ENCODE results near the gene TTI1. TPM values are rescaled to one million over a fixed set of nuclear protein-coding genes. Genes with fewer than 3 reads are reported as not detected.

TTI1 gene
- total RNA-seq, 4 donors from 2014 or later: 14.8 to 25.4 (median 20.3) TPM

- in situ Hi-C loops (cut with MboI; ENCODE audit: low sequenced_read_pairs in 4 of 4): loop anchor here in 3 of 4 donors (25.0 kb wide), 3 partner anchors 190 to 790 kb away; partner anchors contain the start of genes MROH8 (in 1 of the 3) and RPN2 (in 1 of the 3)
Measured at GRCh38 chr20:37976887-37977286, 56.4 kb downstream of the TTI1 start.

GRCh38 chr20:37973059-37973910 lies 60.0 kb downstream of the TTI1 start:
- intact Hi-C loops (cut with DNase I; ENCODE audit: low total_unique reads) (no loop called here), in situ Hi-C loops (cut with MboI; ENCODE audit: low sequenced_read_pairs in 4 of 4) (no loop called here)
- TF ChIP-seq CTCF (IDR thresholded peaks at IDR 0.05 in 4 of 5, conservative IDR thresholded peaks at IDR 0.05 in 1 of 5): no peak
- TF ChIP-seq POLR2A (IDR thresholded peaks at IDR 0.05): no peak
- Histone ChIP-seq H3K27me3 (no peaks in the 10 kb centered on the region), H3K27ac (no peak overlapping the region), H3K4me1 (no peaks in the 10 kb centered on the region), H3K36me3 (no peaks in the 10 kb centered on the region), H3K9me3 (no peaks in the 10 kb centered on the region), H3K4me3 (no peak overlapping the region)
- DNase-seq (no peak), ATAC-seq (no peak)

More at GRCh38 chr20:37976887-37977286, 56.4 kb downstream of the TTI1 start:
- no peaks in the 10 kb centered on the region for H3K4me1 ChIP-seq
- peaks cover 0 to 12% of the 10 kb centered on the region in 2 donors for H3K36me3 ChIP-seq
- TF ChIP-seq POLR2A (IDR thresholded peaks at IDR 0.05) (no peak), CTCF (IDR thresholded peaks at IDR 0.05 in 4 of 5, conservative IDR thresholded peaks at IDR 0.05 in 1 of 5) (no peak)
- no peak overlapping the region for H3K4me3 ChIP-seq
- DNase-seq: no peak
- no peak overlapping the region for H3K27ac ChIP-seq
- ATAC-seq: no peak
- H3K9me3 ChIP-seq: no peaks in the 10 kb centered on the region
- no peaks in the 10 kb centered on the region for H3K27me3 ChIP-seq
- intact Hi-C loops (cut with DNase I; ENCODE audit: low total_unique reads): no loop called here

GRCh38 chr20:37972256-37973058 lies 60.8 kb downstream of the TTI1 start:
- H3K27me3 ChIP-seq: no peaks in the 10 kb centered on the region
- ATAC-seq (no peak), DNase-seq (no peak)
- intact Hi-C loops (cut with DNase I; ENCODE audit: low total_unique reads) (no loop called here), in situ Hi-C loops (cut with MboI; ENCODE audit: low sequenced_read_pairs in 4 of 4) (no loop called here)
- H3K4me1 ChIP-seq: no peaks in the 10 kb centered on the region
- no peaks in the 10 kb centered on the region for H3K36me3 ChIP-seq
- H3K4me3 ChIP-seq: no peak overlapping the region
- H3K27ac ChIP-seq: no peak overlapping the region
- H3K9me3 ChIP-seq: no peaks in the 10 kb centered on the region
- TF ChIP-seq POLR2A (IDR thresholded peaks at IDR 0.05): no peak
- TF ChIP-seq CTCF (IDR thresholded peaks at IDR 0.05 in 4 of 5, conservative IDR thresholded peaks at IDR 0.05 in 1 of 5): no peak

- Histone ChIP-seq H3K9me3 (no peaks in the 10 kb centered on the region), H3K27me3 (no peaks in the 10 kb centered on the region), H3K27ac (no peak overlapping the region), H3K4me3 (no peak overlapping the region), H3K4me1 (no peaks in the 10 kb centered on the region), H3K36me3 (no peaks in the 10 kb centered on the region)
- intact Hi-C loops (cut with DNase I; ENCODE audit: low total_unique reads) (no loop called here), in situ Hi-C loops (cut with MboI; ENCODE audit: low sequenced_read_pairs in 4 of 4) (no loop called here)
- no peak for TF ChIP-seq CTCF (IDR thresholded peaks at IDR 0.05 in 4 of 5, conservative IDR thresholded peaks at IDR 0.05 in 1 of 5)
- no peak for TF ChIP-seq POLR2A (IDR thresholded peaks at IDR 0.05)
- DNase-seq (no peak), ATAC-seq (no peak)
Measured at GRCh38 chr20:37971561-37972127, 61.6 kb downstream of the TTI1 start.
